WTC11 (cell line): ENCODE measurements around the gene S100A8. TPM values are rescaled to one million over a fixed set of nuclear protein-coding genes. Genes with fewer than 3 reads are reported as not detected.

Experiments used
- ATAC-seq: fragments of 200-7000 bp; cut with Tn5 transposase; 2 replicates; pipeline ENCODE4 v1.10.0; 2021; ENCODE audit warnings: mild to moderate bottlenecking, moderate library complexity
- CTCF ChIA-PET: fragments of 300-600 bp; sonication (Branson Sonifier 250); formaldehyde crosslinking; loops from one replicate; lab custom pipeline; 2021; ENCODE audit warnings: antibody characterized with exemption; lab: Charles Lee
- POLR2A ChIA-PET: fragments of 350-600 bp; sonication (Branson Sonifier 250); formaldehyde crosslinking; loops from one replicate; lab custom pipeline; 2021; ENCODE audit warnings: antibody characterized with exemption; lab: Charles Lee
- DNase-seq: peaks from one replicate; pipeline ENCODE4 v3.0.0; 2021; ENCODE audit warnings: low spot score
- H3K27ac Mint-ChIP-seq: 2 replicates; pipeline ENCODE4 v1.8.0; 2021; ENCODE audit warnings: mixed read lengths
- H3K27me3 Mint-ChIP-seq: 2 replicates; pipeline ENCODE4 v1.8.0; 2021; ENCODE audit warnings: low read depth, mild to moderate bottlenecking, moderate library complexity, mixed read lengths
- H3K36me3 Mint-ChIP-seq: 2 replicates; pipeline ENCODE4 v1.8.0; 2021; ENCODE audit warnings: mixed read lengths
- H3K4me1 Mint-ChIP-seq: 2 replicates; pipeline ENCODE4 v1.8.0; 2022; ENCODE audit warnings: mixed read lengths
- H3K4me3 Mint-ChIP-seq: 2 replicates; pipeline ENCODE4 v1.8.0; 2021; ENCODE audit warnings: mild to moderate bottlenecking, moderate library complexity, mixed read lengths
- H3K9me3 Mint-ChIP-seq: 2 replicates; pipeline ENCODE4 v1.8.0; 2021; ENCODE audit warnings: mixed read lengths
- ARID4B ChIP-seq: sonication (generic); formaldehyde crosslinking; IDR thresholded peaks from 2 replicates; pipeline ENCODE4 v1.8.0; 2023; ENCODE audit warnings: missing genetic modification reagents, mild to moderate bottlenecking, borderline replicate concordance
- ATF3 ChIP-seq: sonication (generic); formaldehyde crosslinking; conservative IDR thresholded peaks from 2 replicates; pipeline ENCODE4 v1.8.1; 2022; ENCODE audit warnings: mild to moderate bottlenecking, missing genetic modification reagents
- ATF6 ChIP-seq: sonication (generic); formaldehyde crosslinking; IDR thresholded peaks from 2 replicates; pipeline ENCODE4 v1.8.1; 2023; ENCODE audit warnings: mild to moderate bottlenecking, missing genetic modification reagents
- CREM ChIP-seq: sonication (generic); formaldehyde crosslinking; IDR thresholded peaks from 2 replicates; pipeline ENCODE4 v1.8.1; 2022; ENCODE audit warnings: mild to moderate bottlenecking, missing genetic modification reagents, moderate library complexity
- ELF4 ChIP-seq: sonication (generic); formaldehyde crosslinking; IDR thresholded peaks from 2 replicates; pipeline ENCODE4 v1.8.1; 2022; ENCODE audit warnings: low read depth, mild to moderate bottlenecking, moderate library complexity, missing genetic modification reagents
- FOXJ3 ChIP-seq: sonication (generic); formaldehyde crosslinking; IDR thresholded peaks from 2 replicates; pipeline ENCODE4 v1.9.0; 2021; ENCODE audit warnings: missing genetic modification reagents, mild to moderate bottlenecking, borderline replicate concordance
- FOXK1 ChIP-seq: sonication (generic); formaldehyde crosslinking; IDR thresholded peaks from 2 replicates; pipeline ENCODE4 v1.8.0; 2022; ENCODE audit warnings: mild to moderate bottlenecking, moderate library complexity, missing genetic modification reagents
- FOXP4 ChIP-seq: sonication (generic); formaldehyde crosslinking; IDR thresholded peaks from 2 replicates; pipeline ENCODE4 v1.8.0; 2022; ENCODE audit warnings: mild to moderate bottlenecking, missing genetic modification reagents
- IRF1 ChIP-seq: sonication (generic); formaldehyde crosslinking; IDR thresholded peaks from 2 replicates; pipeline ENCODE4 v1.8.0; 2023; ENCODE audit warnings: missing genetic modification reagents
- IRF2 ChIP-seq: sonication (generic); formaldehyde crosslinking; IDR thresholded peaks from 2 replicates; pipeline ENCODE4 v1.8.0; 2022; ENCODE audit warnings: low read depth, missing genetic modification reagents, borderline replicate concordance
- JUN ChIP-seq: sonication (generic); formaldehyde crosslinking; IDR thresholded peaks from 2 replicates; pipeline ENCODE4 v1.8.0; 2023; ENCODE audit warnings: mild to moderate bottlenecking, missing genetic modification reagents
- MAX ChIP-seq: sonication (generic); formaldehyde crosslinking; IDR thresholded peaks from 2 replicates; pipeline ENCODE4 v1.8.0; 2022; ENCODE audit warnings: mild to moderate bottlenecking, missing genetic modification reagents
- MLX ChIP-seq: sonication (generic); formaldehyde crosslinking; IDR thresholded peaks from 2 replicates; pipeline ENCODE4 v1.8.1; 2023; ENCODE audit warnings: mild to moderate bottlenecking, missing genetic modification reagents, moderate library complexity
- PRRX2 ChIP-seq: fragments of 250-450 bp; sonication (Bioruptor Pico); IDR thresholded peaks from 2 replicates; pipeline ENCODE4 v1.8.0; 2021; ENCODE audit warnings: mild to moderate bottlenecking
- RORB ChIP-seq: fragments of 250-450 bp; sonication (Bioruptor Pico); IDR thresholded peaks from 2 replicates; pipeline ENCODE4 v1.9.0; 2021; ENCODE audit warnings: mild to moderate bottlenecking
- USF1 ChIP-seq: sonication (generic); formaldehyde crosslinking; IDR thresholded peaks from 2 replicates; pipeline ENCODE4 v1.8.0; 2022; ENCODE audit warnings: mild to moderate bottlenecking, missing genetic modification reagents
- USF2 ChIP-seq: sonication (generic); formaldehyde crosslinking; IDR thresholded peaks from 2 replicates; pipeline ENCODE4 v1.8.1; 2023; ENCODE audit warnings: mild to moderate bottlenecking, missing genetic modification reagents, moderate library complexity
- ZNF317 ChIP-seq: sonication (generic); formaldehyde crosslinking; IDR thresholded peaks from 2 replicates; pipeline ENCODE4 v1.8.1; 2023; ENCODE audit warnings: low read depth, mild to moderate bottlenecking, moderate library complexity, missing genetic modification reagents, borderline replicate concordance
- ZNF396 ChIP-seq: fragments of 250-450 bp; sonication (Bioruptor Pico); IDR thresholded peaks from 2 replicates; pipeline ENCODE4 v1.8.0; 2021; ENCODE audit warnings: mild to moderate bottlenecking, moderate library complexity, borderline replicate concordance
- ZNF416 ChIP-seq: fragments of 250-450 bp; sonication (Bioruptor Pico); IDR thresholded peaks from 2 replicates; pipeline ENCODE4 v1.9.0; 2021; ENCODE audit warnings: mild to moderate bottlenecking, inconsistent platforms
- ZNF671 ChIP-seq: fragments of 250-450 bp; sonication (Bioruptor Pico); IDR thresholded peaks from 2 replicates; pipeline ENCODE4 v1.8.0; 2021; ENCODE audit warnings: mild to moderate bottlenecking
- total RNA-seq: library from RNA; stranded (reverse); gene quantifications from 3 replicates; pipeline ENCODE4 v1.2.3, GENCODE V29; 2021

S100A8 gene
- total RNA-seq, 1 experiment from 2014 or later: not detected

- no peak for TF ChIP-seq MAX (CRISPR knock-in tag)
- no peak for TF ChIP-seq ZNF317
- no peak for TF ChIP-seq MLX (CRISPR knock-in tag)
- no peak for TF ChIP-seq PRRX2 (CRISPR knock-in tag)
- no peak for TF ChIP-seq USF2 (CRISPR knock-in tag)
- no peak for TF ChIP-seq JUN
- no peak for TF ChIP-seq FOXP4 (CRISPR knock-in tag)
- TF ChIP-seq ZNF396 (CRISPR knock-in tag): no peak
- no peak for TF ChIP-seq USF1 (CRISPR knock-in tag)
- TF ChIP-seq ATF3 (CRISPR knock-in tag): no peak
- TF ChIP-seq ZNF671 (CRISPR knock-in tag): no peak
- TF ChIP-seq, all 79 proteins: peak for 0
- Mint-ChIP-seq H3K27ac (no peak overlapping the region), H3K9me3 (no peaks in the 10 kb centered on the region), H3K27me3 (peaks cover 4% of the 10 kb centered on the region; the same call in 1 of the 2 replicates), H3K4me1 (no peaks in the 10 kb centered on the region), H3K36me3 (no peaks in the 10 kb centered on the region), H3K4me3 (no peak overlapping the region)
- ATAC-seq (no peak), DNase-seq (no peak)
- ChIA-PET CTCF (interaction anchor here (1.9 kb wide), 1 partner anchor 11 kb away, joined by 10 read pairs; no protein-coding TSS in a partner anchor), POLR2A (no interaction called here)
Measured at GRCh38 chr1:153389401-153389800, 1.5 kb downstream of the S100A8 start.

- Mint-ChIP-seq H3K36me3 (no peaks in the 10 kb centered on the region), H3K27me3 (peaks cover 4% of the 10 kb centered on the region; the same call in 1 of the 2 replicates), H3K9me3 (no peaks in the 10 kb centered on the region), H3K4me3 (no peak overlapping the region), H3K4me1 (no peaks in the 10 kb centered on the region), H3K27ac (no peak overlapping the region)
- POLR2A ChIA-PET: no interaction called here
- CTCF ChIA-PET: interaction anchor here (1.1 kb wide), 2 partner anchors 12 to 107 kb away, joined by 3 to 4 read pairs; no protein-coding TSS in a partner anchor
- no peak for ATAC-seq
- DNase-seq: no peak
- TF ChIP-seq ATF6 (CRISPR knock-in tag) (no peak), ARID4B (CRISPR knock-in tag) (no peak), ZNF396 (CRISPR knock-in tag) (no peak), FOXK1 (no peak), IRF2 (CRISPR knock-in tag) (no peak), IRF1 (CRISPR knock-in tag) (no peak), RORB (CRISPR knock-in tag) (no peak), FOXJ3 (CRISPR knock-in tag) (no peak), USF2 (CRISPR knock-in tag) (no peak), ELF4 (CRISPR knock-in tag) (no peak), ZNF416 (no peak), CREM (CRISPR knock-in tag) (no peak)
Measured at GRCh38 chr1:153387785-153388184, 3.1 kb downstream of the S100A8 start.
